DMS 273 (cell line): ENCODE measurements around the gene CELF2.
"Not testable (repeated sequence)": the region's sequence is repeated elsewhere in the genome, so short reads cannot be mapped to it uniquely, and the experiment has no call there.

ENCODE experiments used
- DNase-seq: peaks from one replicate; lab custom pipeline; 2025; ENCODE audit not compliant: unreplicated experiment; lab: John Stamatoyannopoulos, UW

Gene CELF2

DNA sequence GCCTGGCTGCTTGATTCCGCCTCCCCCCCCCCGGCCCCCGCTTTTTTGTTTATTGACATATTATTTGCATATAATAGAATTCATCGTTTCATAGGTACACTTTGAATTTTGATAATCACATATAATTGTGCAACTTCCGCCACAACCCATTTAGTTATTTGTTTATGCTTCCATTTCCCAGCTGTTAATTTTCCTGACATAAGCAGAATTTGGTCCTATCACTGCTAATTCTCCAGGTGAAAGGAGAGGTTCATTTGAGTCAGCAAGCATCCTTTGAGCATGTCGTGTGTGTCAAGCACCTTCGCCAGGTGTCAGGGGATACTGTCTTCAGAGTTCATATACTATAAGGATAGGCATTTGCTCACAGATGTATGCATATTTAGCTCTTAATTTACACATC, 102.2 kb downstream of the CELF2 start:
- no peak for DNase-seq

DNA sequence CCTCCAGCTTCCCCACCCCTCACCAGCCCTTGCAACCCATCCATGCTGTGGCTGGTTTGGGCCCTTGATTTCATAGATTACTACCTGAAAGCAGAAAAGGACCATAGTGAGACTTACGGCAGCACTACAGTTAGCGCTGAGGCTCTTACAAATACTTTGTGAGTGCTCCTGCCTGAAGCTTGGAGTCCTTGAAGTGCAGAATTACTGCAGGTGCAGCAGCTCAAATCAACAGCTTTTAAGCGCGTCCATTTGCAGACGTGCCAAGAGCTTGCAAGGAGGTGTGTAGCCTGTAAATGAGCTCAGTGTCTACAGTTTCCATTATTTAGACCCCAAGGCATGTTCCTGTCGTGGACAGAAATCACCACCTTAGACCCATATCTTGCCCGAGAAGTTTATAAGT, 103.0 kb downstream of the CELF2 start:
- DNase-seq, result no peak

DNA sequence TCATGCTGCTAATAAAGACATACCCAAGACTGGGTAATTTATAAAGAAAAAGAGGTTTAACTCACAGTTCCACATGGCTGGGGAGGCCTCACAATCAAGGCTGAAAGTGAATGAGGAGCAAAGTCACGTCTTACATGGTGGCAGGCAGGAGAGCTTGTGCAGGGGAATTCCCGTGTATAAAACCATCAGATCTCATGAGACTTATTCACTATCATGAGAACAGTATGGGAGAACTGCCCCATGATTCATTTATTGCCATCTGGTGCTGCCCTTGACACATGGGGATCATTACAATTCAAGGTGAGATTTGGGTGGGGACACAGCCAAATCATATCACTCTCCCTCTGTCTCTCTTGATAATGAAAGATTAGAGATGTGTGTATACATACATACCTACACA, 106.2 kb downstream of the CELF2 start:
- not testable (repeated sequence) for DNase-seq

DNA sequence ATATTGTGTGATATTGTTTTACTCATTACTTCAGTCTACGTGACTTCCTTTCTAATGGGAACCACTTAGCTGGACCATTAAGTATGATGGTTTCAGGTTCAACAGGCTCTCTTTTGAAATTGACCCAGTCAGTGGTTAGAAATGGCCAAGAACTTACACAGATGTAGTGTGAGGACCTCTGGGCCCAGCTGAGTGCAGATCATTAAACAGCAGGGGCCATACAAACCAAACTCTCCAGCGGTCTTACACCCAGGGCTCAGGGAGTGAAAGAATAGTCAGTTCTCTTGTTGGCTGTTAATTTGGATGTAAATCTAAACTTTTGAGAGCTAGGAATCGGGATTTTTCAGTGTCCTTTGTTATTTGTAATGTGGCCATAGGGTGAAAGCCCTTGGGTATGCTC, 107.3 kb downstream of the CELF2 start:
- no peak for DNase-seq

DNA sequence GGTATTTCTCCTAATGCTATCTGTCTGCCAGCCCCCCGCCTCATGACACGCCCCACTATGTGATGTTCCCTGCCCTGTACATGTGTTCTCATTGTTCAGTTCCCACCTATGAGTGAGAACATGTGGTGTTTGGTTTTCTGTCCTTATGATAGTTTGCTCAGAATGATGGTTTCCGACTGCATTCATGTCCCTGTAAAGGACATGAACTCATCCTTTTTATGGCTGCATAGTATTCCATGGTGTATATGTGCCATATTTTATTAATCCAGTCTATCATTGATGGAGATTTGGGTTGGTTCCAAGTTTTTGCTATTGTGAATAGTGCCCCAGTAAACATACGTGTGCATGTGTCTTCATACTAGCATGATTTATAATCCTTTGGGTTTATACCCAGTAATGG, 109.3 kb downstream of the CELF2 start:
- not testable (repeated sequence) for DNase-seq

DNA sequence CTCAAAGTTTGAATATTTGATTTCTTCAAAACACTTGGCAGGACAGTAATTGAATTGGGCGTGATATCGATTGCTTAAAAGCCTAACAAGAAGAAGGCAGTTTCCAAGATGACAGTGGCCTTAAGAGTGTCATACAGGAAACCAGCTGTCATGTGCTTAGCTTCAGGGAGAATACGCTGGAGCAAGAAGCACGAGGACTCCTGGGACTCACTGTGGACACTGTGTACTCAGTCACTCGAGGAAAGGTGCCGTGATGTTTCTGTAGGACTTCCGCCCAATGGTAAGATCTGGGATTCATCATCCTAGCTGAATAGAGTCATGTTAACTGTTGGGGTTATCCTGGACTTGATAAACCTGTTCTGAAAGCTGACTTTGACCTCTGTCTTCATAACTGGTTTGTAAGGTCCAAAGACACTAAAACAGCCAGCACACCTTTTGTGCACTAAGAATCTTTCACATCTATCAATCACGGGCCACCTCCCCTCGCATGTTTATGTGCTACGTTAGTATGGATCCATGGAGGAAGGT, 113.5 kb downstream of the CELF2 start:
- no peak for DNase-seq

DNA sequence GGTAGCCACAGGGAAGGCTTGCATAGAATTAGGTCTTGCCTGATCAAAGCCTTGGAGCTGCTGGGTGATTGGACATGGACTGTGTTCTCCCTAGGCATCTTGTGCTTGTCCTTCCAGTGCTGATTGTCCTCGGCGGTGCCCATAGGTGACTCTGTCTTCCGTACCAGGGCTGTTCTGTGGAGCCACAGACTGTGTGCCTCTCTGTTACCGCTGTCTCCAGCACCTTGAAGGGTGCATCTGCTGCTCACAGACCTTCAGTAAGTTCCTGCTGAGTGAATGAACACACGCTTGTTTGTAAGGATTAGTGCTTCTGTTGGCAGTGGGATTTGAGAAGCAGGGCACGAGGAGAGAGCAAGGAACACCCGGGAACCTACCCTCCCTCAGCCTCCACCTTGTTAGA, 116.7 kb downstream of the CELF2 start:
- no peak for DNase-seq

DNA sequence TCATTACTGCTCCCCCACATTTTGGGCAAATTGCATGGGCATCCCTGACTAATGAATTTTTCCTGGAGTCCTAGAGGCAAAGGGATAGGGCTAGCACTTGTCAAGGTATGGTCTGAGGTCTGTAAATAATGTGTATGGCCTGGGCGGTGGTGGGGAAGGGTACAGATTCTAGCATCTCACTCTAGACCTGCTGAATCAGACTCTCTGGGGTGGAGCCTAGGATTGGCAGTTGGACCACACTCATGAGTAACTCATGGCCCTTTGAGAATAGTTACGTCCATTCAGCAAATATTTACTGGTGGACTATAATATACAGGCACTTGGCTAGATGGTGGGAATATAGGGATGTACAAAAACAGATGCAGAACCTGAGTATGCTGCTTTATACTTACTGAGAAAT, 118.0 kb downstream of the CELF2 start:
- DNase-seq, result no peak

DNA sequence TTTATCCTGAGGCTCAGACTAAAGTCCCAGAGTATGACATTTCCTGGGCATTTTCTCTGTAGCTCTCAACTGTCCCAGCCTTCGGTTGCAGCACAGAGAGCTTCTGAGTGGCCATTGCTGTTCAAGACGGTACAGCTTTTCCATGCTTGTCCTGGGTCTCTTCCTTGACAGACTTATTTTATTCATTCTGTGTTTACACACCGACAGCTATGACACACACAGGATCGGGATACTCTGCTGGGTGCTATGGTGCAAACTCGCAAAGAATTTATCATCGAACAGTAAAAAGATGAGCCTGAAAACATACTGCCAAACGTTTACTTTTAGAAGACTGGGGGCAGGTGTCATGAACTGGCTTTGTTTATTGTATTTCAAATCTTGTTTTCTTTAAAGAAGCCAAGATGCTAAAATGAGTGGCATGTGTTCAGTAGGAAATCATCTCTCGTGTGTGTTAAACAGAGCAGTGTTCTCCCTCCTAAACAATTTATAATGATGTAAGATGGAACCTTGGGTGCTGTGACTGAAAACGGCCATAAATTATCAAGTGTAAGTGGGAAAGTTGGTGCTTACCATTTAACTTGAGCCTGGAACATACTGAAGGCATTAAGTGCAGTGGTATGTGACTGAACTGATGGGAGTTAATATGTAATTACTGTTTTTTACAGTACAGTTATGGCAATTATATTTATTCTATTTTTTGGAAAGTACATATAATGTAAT, 120.8 kb downstream of the CELF2 start:
- no peak for DNase-seq

DNA sequence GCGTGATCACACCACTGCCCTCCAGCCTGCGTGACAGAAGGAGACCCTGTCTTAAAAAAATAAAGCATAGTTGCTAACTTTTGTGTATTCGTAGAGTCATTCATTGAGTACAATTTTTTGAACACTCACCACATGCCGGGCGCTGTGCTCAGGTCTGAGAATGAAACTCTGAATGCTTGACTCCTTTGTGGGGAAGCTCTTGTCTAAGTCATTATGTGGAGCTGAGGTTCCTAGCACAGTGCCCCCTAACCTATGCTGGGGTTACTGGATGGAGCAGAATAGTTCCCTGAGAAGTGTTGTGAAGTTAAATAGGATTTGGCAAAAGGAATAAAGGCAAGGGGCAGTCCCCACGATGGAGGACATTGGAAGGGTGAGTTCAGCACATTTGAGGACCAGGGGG, 123.3 kb downstream of the CELF2 start:
- DNase-seq, result no peak

DNA sequence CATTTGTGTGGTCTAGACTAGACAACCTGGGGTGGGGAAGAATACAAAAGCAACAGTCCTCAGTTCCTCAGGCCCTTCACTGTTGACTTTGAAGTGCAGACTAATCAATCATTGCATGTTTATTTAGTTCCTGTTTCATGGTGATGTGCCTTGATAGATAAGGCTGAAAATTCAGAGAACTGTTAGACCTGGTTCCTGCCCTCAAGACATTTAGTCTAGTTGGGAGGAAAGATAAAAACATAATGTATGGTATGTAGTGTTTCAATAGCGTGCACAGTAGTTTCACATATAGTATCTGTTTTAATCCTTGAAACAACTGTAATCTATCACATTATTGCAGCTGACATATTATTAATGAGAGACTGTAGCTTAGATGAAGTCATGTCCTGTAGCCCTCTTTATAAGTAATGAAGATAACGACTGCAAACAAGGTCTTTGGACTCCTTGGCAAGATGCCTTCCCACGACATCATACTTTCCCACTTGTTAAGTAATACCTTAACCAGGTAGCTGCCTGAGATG, 124.0 kb downstream of the CELF2 start:
- no peak for DNase-seq

DNA sequence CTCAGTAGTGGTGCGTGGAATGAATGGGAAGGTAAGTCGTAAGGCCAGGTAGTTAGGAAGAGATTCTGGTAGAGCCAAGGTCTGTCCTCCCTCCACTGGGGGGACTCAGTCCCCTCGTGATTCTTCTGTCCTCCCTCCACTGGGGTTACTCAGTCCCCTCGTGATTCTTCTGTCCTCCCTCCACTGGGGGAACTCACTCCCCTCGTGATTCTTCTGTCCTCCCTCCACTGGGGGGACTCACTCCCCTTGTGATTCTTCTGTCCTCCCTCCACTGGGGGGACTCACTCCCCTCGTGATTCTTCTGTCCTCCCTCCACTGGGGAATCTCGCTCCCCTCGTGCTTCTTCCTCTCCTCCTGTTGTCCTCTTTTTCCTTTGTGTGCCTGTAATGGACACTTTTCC, 125.1 kb downstream of the CELF2 start:
- DNase-seq, result no peak

DNA sequence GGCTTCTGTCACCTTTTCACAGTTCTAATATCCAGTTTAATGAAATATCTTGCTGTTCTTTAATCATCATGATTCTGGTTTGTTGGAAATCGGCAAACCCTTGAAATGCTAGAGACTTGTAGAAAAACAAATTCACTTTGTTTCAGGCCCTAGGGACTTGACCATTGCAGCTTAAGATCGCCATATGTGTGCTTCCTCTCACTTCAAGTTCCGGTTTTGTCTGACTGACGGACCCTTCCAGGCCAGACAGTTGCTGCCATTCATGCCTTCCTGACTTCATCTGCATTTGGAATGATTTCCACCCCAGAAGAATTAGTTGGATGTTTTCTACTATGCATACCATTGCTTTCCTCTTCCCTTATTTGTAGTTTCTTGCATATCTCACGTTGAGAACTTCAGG, 125.6 kb downstream of the CELF2 start:
- DNase-seq, result no peak

DNA sequence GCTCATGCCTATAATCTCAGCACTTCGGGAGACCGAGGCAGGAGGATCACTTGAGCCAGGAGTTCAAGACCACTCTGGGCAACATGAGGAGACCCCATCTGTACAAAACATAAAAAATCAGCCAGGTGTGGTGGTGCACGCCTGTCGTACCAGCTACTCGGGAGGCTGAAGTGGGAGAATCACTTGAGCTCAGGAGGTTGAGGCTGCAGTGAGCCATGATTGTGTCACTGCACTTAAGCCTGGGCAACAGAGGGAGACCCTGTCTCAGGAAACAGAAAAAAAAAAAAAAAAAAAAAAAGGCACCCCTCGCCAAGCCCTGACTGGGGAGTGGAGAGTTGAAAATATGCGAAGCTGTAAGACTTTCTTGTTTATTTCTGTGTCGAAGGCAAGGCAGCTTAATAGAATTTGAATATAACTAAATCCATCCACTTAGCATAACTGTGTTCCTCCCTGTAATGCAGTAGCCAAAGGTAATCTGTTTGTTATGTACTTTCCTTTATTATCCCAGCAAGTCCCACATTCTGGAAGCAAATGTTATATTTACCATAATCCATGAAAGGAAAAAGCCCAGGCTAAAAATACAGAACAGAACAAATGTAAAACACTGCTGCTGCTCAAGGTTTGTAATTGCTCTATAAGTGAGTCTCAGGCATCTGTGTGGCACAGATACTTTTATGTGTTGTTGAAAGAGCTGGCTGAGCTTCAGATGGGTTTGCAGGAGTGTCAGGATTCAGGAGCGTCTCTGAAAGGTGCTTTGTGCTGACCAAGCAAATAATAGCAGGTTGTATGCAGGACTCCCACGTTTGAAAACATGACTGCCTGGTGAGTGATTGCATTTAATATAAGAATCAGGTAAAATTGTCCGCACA, 127.2 kb downstream of the CELF2 start:
- DNase-seq, result no peak

DNA sequence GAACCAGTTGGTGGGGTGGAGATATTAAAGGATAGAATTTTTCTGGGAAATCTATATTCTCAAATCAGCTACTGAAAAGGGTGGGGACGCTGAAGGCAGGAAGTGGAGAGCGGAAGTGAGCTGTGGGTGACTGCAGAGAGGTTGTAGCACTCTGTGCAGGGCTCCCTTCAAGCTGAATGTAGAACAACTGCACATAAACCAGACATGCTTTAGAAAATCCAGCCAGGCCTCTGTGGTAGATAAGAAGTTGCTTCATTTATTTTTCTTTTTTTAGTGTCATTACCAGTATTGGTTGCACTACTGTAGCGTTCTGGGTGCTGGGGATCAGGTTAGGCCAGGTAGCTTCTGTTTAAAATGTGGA, 127.8 kb downstream of the CELF2 start:
- DNase-seq, result no peak

DNA sequence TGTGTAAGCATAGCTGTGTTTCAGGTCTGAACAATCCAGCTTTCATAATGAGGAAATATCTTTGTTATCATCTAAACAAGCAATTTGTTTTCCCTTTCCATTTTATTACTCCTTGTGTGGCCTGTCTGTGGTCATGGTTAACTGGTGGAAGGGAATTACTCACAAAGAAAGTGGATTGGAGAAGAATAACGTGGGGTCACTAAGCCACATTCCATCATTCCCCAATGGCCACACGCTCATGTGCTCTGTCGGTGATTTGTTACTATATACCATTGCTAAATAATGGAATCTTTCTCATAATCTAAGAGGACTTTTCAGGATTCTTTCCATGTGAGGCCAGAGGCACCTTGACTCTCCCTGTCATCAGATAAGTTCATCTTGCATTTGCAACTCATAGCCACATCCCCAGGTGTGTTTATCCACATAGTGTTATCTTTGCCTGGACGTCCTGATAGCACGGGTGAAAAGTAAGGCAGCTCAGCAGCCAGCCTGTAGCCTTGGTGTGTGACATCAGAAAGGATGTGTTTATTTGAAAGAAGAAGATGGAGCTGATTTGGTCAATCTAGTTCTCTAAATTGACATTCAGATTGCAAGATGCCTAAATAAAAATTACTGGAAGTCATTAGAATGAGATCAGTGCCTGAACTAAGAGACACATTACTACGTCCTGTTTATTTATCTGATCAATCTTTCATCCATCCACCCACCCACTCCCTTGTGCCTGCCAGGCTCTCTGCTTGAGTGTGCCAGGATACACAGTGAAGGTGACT, 128.9 kb downstream of the CELF2 start:
- DNase-seq, result no peak

DNA sequence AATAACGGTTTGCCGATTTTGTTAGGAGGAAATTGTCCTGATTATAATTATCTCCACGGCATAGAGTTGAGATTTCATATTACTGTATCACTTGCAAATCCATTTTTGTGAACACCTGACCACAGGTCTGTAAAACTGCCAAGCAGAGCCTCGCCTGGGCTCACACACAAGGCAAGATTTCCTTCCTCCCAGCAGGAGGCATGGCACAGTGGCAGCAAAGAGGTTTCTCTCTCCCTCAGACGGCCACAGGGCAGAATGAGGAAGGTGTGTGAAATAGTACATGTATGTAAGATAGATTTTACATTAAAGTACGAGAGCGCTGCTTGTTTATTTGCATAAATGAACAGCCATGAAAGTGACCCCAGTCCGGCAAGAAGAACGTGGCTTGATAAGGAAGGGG, 130.1 kb downstream of the CELF2 start:
- DNase-seq, result no peak

DNA sequence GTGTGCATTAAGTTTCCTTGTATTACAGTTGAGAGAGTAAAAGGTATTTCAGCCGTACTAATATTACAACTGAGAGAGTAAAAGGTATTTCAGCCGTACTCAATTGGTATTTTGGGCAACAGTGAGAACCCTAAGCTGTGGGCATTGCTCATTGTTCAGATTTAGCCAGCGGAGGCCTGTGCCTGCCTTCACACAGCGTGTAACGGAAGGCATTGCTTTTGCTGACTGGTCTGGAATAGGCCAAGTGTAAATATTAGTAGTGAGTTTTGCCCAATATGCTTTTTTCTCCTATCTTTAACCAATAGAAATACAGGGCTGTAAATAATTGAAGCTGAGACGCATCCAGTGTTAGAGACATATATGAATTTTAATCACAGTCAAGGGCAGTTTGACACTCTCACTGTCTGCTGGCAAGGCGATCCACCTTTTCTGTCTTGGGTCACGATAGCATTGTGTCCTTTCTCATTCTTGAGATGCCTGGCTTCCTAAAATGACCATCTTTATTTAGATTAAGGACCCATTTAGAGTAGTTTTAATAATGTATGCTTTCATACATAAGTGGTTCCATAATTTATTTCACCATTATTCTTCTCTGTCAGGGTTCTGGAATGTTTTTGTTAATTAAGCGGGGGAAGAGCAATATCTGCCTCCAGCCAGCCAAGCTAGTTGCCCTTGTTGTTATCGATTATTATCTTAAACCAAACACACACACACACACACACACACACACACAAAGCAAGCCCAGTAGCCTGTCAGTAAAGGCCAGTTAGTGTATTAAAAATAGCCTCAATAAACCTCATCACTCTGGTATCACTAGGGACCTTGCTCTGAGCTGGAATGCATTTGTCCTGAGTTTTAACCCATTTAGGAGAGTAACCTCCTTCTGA, 130.7 kb downstream of the CELF2 start:
- no peak for DNase-seq

DNA sequence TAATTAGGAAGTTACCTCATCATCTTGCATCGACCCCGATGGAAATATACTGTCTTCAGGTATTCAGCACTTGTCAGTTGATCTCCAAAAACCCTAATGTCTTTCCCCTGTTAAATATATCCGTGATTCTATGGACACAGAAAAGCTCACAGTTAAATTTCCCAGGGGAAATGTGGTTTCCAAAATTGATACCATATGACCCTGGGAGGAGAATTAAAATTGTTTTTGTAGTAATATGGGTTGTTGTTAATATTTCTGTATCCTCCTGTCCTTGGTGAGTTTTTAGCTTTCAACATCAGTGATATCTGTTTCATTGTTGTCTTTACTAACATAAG, 132.1 kb downstream of the CELF2 start:
- no peak for DNase-seq

DNA sequence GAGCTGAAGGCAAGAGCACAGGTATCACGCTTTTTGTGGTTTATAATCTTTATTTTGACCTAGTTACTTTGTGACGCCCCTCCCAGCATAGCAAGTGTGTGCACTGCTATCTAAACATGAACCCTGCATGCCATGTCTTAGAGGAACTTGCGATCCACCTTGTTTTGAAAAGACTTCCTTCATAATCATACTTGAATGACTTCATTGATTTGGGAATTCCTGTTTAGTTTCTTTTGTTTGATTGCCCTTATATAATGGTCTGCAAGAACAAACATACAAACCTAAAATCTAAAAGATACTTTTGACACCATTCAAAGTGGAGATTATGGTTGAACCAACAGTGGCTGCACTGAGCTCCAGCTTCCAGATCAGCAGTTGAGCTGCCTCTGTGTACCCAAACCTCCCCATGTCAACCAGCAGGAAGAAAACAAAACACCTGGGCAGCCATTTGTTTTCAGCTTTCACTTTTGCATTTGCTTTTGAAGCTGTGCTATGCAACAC, 132.6 kb downstream of the CELF2 start:
- DNase-seq, result no peak
